Measurements from ENCODE around the gene PYGB.

PYGB gene

GRCh38 chr20:25207960-25208534, 39.8 kb upstream of the PYGB start:
- Histone ChIP-seq H3K36me3 (ENCODE audit: control insufficient read depth, insufficient read depth, low read length) (peaks cover 3% of the 10 kb centered on the region), H3K9me3 (ENCODE audit: control insufficient read depth, insufficient read depth, low read length) (no peaks in the 10 kb centered on the region), H3K4me1 (ENCODE audit: control insufficient read depth, insufficient read depth, low read length) (no peaks in the 10 kb centered on the region), H3K9ac (ENCODE audit: low read depth, low read length) (no peak overlapping the region), H3K27me3 (ENCODE audit: control insufficient read depth, insufficient read depth, low read length) (no peaks in the 10 kb centered on the region), H3K4me3 (ENCODE audit: low read depth, low read length) (no peak overlapping the region)

DNA sequence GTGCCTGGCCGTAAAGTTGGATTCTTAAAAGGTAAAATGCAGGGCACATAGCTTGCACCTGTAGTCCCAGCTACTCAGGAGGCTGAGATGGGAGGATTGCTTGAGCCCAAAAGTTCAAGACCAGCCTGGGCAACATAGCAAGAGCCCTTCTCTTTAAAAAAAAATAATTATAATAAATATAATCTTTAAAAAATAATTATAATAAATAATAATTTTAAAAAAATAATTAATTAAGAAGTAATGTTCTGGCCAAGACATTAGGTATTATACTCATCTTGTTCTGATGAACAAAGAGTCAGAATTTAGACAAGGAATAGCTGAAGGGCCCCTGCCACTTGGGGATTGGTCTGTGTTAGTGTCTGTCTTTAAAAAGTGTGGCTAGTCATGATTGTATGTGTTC, 38.5 kb upstream of the PYGB start:
- no peaks in the 10 kb centered on the region for H3K4me1 ChIP-seq (ENCODE audit: control insufficient read depth, insufficient read depth, low read length)
- peaks cover 9% of the 10 kb centered on the region for H3K36me3 ChIP-seq (ENCODE audit: control insufficient read depth, insufficient read depth, low read length)
- H3K4me3 ChIP-seq (ENCODE audit: low read depth, low read length) = no peak overlapping the region
- no peak overlapping the region for H3K9ac ChIP-seq (ENCODE audit: low read depth, low read length)
- no peaks in the 10 kb centered on the region for H3K9me3 ChIP-seq (ENCODE audit: control insufficient read depth, insufficient read depth, low read length)
- H3K27me3 ChIP-seq (ENCODE audit: control insufficient read depth, insufficient read depth, low read length) = no peaks in the 10 kb centered on the region

GRCh38 chr20:25209911-25210310, 38.0 kb upstream of the PYGB start:
- no peaks in the 10 kb centered on the region for H3K27me3 ChIP-seq (ENCODE audit: control insufficient read depth, insufficient read depth, low read length)
- H3K9ac ChIP-seq (ENCODE audit: low read depth, low read length) = no peak overlapping the region
- H3K4me1 ChIP-seq (ENCODE audit: control insufficient read depth, insufficient read depth, low read length) = no peaks in the 10 kb centered on the region
- H3K36me3 ChIP-seq (ENCODE audit: control insufficient read depth, insufficient read depth, low read length) = peaks cover 9% of the 10 kb centered on the region
- no peaks in the 10 kb centered on the region for H3K9me3 ChIP-seq (ENCODE audit: control insufficient read depth, insufficient read depth, low read length)
- no peak overlapping the region for H3K4me3 ChIP-seq (ENCODE audit: low read depth, low read length)

DNA sequence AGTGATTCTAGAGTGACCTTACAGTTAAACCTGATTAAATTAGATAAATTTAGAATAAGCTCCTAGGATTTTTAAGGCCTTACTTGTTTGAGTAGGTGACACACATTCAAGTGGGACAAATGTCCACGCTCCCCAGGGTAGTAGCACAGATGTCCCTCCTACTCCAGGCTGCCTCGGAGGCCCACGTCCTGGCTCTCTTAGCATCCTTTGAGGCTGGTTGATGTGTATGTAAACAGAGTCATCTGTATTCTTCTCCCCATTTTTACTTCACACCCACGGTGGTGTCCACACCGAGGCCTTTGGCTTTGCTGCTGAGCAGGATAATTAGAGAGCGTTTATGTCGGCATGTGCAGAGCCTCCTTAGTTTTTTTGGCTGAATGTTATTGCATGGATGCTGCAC, 36.6 kb upstream of the PYGB start:
- H3K36me3 ChIP-seq (ENCODE audit: control insufficient read depth, insufficient read depth, low read length) = peaks cover 14% of the 10 kb centered on the region
- H3K9ac ChIP-seq (ENCODE audit: low read depth, low read length) = no peak overlapping the region
- H3K27me3 ChIP-seq (ENCODE audit: control insufficient read depth, insufficient read depth, low read length) = no peaks in the 10 kb centered on the region
- no peaks in the 10 kb centered on the region for H3K4me1 ChIP-seq (ENCODE audit: control insufficient read depth, insufficient read depth, low read length)
- no peak overlapping the region for H3K4me3 ChIP-seq (ENCODE audit: low read depth, low read length)
- no peaks in the 10 kb centered on the region for H3K9me3 ChIP-seq (ENCODE audit: control insufficient read depth, insufficient read depth, low read length)

DNA sequence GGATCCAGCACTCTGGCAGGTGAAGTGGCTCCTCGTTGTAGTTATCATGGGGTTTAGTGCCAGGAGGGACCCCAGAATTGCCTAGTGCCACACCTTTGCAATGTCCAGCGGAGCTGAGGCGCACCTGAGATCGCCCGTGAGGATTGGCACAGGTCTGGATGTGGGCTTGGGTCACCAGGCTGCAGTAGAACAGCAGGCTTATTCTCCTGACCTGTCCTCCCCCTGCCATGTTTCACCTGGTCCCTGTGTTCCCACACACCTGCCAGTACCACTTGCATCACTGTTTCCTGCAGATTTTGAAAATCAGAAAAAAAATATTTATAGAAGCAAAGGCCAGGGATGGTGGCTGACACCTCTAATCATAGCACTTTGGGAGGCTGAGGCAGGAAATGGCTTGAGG, 35.6 kb upstream of the PYGB start:
- Histone ChIP-seq H3K4me3 (ENCODE audit: low read depth, low read length) (no peak overlapping the region), H3K9me3 (ENCODE audit: control insufficient read depth, insufficient read depth, low read length) (no peaks in the 10 kb centered on the region), H3K27me3 (ENCODE audit: control insufficient read depth, insufficient read depth, low read length) (no peaks in the 10 kb centered on the region), H3K4me1 (ENCODE audit: control insufficient read depth, insufficient read depth, low read length) (no peaks in the 10 kb centered on the region), H3K36me3 (ENCODE audit: control insufficient read depth, insufficient read depth, low read length) (peaks cover 14% of the 10 kb centered on the region), H3K9ac (ENCODE audit: low read depth, low read length) (no peak overlapping the region)

DNA sequence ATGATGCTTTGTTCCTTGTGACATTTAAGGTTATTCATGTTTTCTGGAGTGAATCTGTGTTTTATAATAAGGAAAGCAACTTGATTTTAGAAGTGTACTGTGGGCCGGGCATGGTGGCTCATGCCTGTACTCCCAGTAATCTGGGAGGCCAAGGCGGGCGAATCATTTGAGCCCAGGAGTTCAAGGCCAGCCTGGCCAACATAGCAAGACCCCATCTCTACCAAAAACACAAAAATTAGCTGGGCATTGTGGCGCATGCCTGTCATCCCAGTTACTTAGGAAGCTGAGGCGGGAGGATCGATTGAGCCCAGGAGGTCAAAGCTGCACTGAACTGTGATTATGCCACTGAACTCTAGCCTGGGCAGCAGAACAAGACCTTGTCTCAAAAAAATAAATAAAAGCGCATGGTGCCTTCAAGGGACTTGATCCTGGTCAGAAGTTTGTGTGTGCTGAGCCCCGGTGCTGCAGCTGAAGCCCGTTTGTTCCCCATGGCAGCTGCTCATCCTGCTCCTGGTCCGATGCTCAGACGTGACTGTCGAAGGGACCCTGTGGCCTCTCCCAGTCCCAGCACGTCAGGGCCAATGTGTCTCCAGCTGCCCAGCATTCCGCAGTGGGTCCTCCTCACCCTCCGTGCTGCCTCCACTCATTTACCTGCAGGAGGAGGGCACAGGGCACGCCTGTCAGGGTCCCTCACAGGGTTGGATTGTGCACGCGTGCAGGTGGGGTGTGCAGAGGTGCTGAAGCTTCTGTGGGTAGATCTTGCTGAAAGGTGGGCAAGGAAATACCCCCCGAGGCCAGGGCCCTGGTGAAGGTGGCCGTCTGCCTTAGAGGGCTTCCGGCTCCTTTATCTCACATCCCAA, 34.1 kb upstream of the PYGB start:
- H3K36me3 ChIP-seq (ENCODE audit: control insufficient read depth, insufficient read depth, low read length) = peaks cover 20% of the 10 kb centered on the region
- no peaks in the 10 kb centered on the region for H3K4me1 ChIP-seq (ENCODE audit: control insufficient read depth, insufficient read depth, low read length)
- no peaks in the 10 kb centered on the region for H3K27me3 ChIP-seq (ENCODE audit: control insufficient read depth, insufficient read depth, low read length)
- no peak overlapping the region for H3K4me3 ChIP-seq (ENCODE audit: low read depth, low read length)
- H3K9ac ChIP-seq (ENCODE audit: low read depth, low read length) = no peak overlapping the region
- no peaks in the 10 kb centered on the region for H3K9me3 ChIP-seq (ENCODE audit: control insufficient read depth, insufficient read depth, low read length)

DNA sequence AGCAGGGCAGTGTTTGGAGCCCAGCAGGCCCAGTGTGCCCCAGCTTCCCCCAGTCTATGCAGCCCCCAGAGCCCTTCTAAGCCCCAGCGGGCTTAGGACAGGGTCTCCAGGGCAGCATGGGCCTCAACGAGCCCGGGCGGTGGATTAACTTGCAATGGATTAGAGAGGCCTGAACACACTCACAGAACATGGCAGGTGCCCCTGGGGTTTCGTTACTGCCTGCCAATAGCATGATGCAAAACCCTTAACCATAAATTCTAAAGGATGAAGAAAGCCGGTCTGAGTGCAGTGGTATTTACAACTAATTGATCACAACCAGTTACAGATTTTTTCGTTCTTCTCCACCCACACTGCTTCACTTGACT, 33.5 kb upstream of the PYGB start:
- no peaks in the 10 kb centered on the region for H3K27me3 ChIP-seq (ENCODE audit: control insufficient read depth, insufficient read depth, low read length)
- peaks cover 20% of the 10 kb centered on the region for H3K36me3 ChIP-seq (ENCODE audit: control insufficient read depth, insufficient read depth, low read length)
- H3K9ac ChIP-seq (ENCODE audit: low read depth, low read length) = no peak overlapping the region
- H3K4me3 ChIP-seq (ENCODE audit: low read depth, low read length) = no peak overlapping the region
- H3K9me3 ChIP-seq (ENCODE audit: control insufficient read depth, insufficient read depth, low read length) = no peaks in the 10 kb centered on the region
- no peaks in the 10 kb centered on the region for H3K4me1 ChIP-seq (ENCODE audit: control insufficient read depth, insufficient read depth, low read length)

DNA sequence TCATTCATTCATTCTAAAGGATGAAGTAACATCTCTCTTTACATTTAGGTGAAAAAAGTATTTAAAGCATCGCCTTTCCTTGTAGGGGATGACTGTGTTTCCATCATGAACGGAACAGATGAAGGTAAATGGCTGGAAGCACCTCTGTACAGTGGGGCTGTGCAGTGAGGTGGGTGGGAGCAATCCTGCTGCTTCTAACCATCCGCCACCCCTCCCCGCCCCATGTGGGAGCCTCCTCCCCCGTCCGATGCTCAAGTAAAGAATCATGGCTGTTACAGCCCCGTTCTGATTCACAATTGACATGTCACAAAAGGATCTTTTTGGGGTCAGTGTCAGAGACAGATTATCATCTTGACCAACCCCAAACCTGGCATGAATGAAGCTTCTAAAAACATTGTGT, 33.1 kb upstream of the PYGB start:
- Histone ChIP-seq H3K27me3 (ENCODE audit: control insufficient read depth, insufficient read depth, low read length) (no peaks in the 10 kb centered on the region), H3K9ac (ENCODE audit: low read depth, low read length) (no peak overlapping the region), H3K4me3 (ENCODE audit: low read depth, low read length) (no peak overlapping the region), H3K4me1 (ENCODE audit: control insufficient read depth, insufficient read depth, low read length) (no peaks in the 10 kb centered on the region), H3K36me3 (ENCODE audit: control insufficient read depth, insufficient read depth, low read length) (peaks cover 20% of the 10 kb centered on the region), H3K9me3 (ENCODE audit: control insufficient read depth, insufficient read depth, low read length) (no peaks in the 10 kb centered on the region)

DNA sequence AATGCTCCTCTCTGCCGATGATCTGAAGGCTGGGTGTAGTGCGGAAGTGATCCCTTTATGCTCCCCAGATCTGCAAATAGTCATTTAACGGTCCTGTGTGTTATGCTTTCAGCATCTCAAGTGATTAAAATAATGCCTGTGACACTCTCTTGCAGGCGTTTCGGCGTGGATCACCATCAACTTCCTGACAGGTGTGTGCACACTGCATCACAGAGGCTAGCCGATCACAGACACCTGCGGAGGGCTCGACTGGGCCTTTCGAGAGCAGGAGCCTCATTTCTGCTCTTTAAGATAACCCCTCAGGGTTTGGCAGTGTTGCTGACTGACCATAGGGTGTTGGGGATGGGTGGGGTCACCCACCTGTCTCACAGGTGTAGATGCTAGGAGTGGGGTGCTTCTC, 32.4 kb upstream of the PYGB start:
- Histone ChIP-seq H3K9me3 (ENCODE audit: control insufficient read depth, insufficient read depth, low read length) (no peaks in the 10 kb centered on the region), H3K36me3 (ENCODE audit: control insufficient read depth, insufficient read depth, low read length) (peaks cover 22% of the 10 kb centered on the region), H3K9ac (ENCODE audit: low read depth, low read length) (no peak overlapping the region), H3K4me1 (ENCODE audit: control insufficient read depth, insufficient read depth, low read length) (no peaks in the 10 kb centered on the region), H3K27me3 (ENCODE audit: control insufficient read depth, insufficient read depth, low read length) (no peaks in the 10 kb centered on the region), H3K4me3 (ENCODE audit: low read depth, low read length) (no peak overlapping the region)

GRCh38 chr20:25216199-25216945, 31.5 kb upstream of the PYGB start:
- no peaks in the 10 kb centered on the region for H3K9me3 ChIP-seq (ENCODE audit: control insufficient read depth, insufficient read depth, low read length)
- no peaks in the 10 kb centered on the region for H3K27me3 ChIP-seq (ENCODE audit: control insufficient read depth, insufficient read depth, low read length)
- peaks cover 24% of the 10 kb centered on the region for H3K36me3 ChIP-seq (ENCODE audit: control insufficient read depth, insufficient read depth, low read length)
- H3K4me3 ChIP-seq (ENCODE audit: low read depth, low read length) = no peak overlapping the region
- H3K9ac ChIP-seq (ENCODE audit: low read depth, low read length) = no peak overlapping the region
- H3K4me1 ChIP-seq (ENCODE audit: control insufficient read depth, insufficient read depth, low read length) = no peaks in the 10 kb centered on the region

- no peaks in the 10 kb centered on the region for H3K4me1 ChIP-seq (ENCODE audit: control insufficient read depth, insufficient read depth, low read length)
- no peaks in the 10 kb centered on the region for H3K27me3 ChIP-seq (ENCODE audit: control insufficient read depth, insufficient read depth, low read length)
- peaks cover 26% of the 10 kb centered on the region for H3K36me3 ChIP-seq (ENCODE audit: control insufficient read depth, insufficient read depth, low read length)
- H3K4me3 ChIP-seq (ENCODE audit: low read depth, low read length) = no peak overlapping the region
- H3K9me3 ChIP-seq (ENCODE audit: control insufficient read depth, insufficient read depth, low read length) = no peaks in the 10 kb centered on the region
- no peak overlapping the region for H3K9ac ChIP-seq (ENCODE audit: low read depth, low read length)
These were observed 30.4 kb upstream of the PYGB start for GRCh38 chr20:25217161-25218108.
